HG03139 (cell line): ENCODE data around the gene MCRIP2.

ENCODE experiments used
- ATAC-seq: cut with Tn5 transposase; IDR thresholded peaks from one replicate; pipeline ENCODE4 v1.9.1; 2021; ENCODE audit not compliant: unreplicated experiment

The MCRIP2 gene

DNA sequence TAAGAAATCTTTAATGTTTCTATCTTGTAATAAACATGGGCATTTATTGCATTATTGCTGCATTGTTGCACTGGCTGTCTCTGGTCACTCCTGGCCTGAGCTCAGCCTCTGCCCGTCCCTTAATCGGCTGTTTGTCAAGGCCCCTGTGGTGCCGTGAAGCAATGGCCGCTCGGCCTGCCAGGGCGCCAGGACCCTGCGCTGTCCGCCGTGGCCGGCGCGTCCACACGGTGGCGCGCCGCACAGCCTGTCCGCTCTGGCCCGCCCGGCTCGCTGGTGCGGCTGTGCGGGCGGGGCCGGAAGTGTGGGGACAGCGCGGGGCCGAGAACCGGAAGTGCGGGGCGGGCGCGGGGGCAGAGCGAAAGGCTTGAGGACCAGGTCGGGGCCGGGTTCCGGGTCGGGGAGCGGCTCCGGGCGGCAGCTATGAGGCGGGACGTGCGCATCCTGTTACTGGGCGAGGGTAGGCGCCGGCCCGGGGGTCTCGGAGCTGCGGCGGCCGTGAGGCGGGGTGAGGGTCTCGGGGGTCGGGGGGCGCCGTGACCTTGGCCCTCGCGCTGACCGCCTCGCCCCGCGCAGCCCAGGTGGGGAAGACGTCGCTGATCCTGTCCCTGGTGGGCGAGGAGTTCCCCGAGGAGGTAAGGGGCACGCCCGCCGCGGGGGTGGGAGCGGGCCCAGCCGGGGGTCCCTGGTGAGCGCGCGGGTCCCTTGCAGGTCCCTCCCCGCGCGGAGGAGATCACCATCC is 26.3 kb downstream of the MCRIP2 start, which contains the start of gene RHOT2:
Gene RHOT2 (plus strand): TSS at position 353 of the 739 bp plus-strand sequence. CDS start 68 bp downstream, at position 421.
- peak; percentile 78 for ATAC-seq

- ATAC-seq, result no peak
These were observed 27.0 kb downstream of the MCRIP2 start for GRCh38 chr16:668519-669171.

DNA sequence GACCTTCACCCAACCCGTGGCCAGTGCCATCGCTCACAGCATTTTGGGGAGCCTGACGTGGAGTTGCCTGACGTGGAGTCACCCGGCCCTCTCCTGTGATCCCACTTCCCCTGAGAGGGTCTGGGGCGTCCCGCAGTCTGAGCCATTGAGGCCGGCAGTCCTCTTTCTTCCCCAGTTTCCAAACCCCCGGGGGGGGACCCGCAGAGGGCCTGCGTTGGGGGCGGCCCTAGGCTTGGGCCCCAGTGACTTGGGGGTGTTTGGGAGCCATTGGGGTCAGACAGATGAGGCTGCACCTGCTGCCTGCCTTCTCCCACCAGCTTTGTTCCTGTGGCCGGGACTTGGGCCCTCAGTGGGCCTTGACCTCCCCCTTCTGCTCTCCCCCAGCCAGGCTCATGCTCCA is 28.0 kb downstream of the MCRIP2 start:
- no peak for ATAC-seq

GRCh38 chr16:670485-671352 is 29.1 kb downstream of the MCRIP2 start:
- no peak for ATAC-seq

DNA sequence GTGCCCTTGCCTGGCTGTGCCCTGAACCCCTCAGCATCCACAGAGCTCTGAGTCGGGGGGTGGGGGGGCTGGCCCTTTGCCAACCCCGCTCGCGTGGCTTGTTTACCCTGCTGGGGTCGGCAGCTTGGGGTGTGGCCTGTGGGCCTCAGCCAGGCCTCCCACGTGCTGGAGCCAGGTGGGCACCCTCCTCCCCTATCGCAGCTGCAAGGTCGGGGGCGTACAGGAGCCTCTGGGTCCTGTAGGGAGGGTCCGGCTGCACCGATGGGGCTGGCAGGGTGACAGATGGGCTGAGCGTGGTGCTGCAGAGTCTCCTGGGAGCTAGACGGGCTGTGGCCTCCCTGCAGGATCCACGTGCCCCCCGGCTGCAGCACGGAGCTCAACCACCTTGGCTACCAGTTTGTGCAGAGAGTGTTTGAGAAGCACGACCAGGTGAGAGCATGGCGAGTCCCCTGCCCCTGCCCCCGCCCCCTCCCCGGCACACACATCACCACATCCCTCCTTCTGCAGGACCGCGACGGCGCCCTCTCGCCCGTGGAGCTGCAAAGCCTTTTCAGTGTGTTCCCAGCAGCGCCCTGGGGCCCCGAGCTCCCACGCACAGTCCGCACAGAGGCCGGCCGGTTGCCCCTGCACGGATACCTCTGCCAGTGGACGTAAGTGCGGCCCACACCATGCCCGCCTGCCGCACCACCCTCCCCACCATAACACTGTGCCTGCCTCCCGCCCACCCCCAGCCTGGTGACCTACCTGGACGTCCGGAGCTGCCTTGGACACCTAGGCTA is 29.9 kb downstream of the MCRIP2 start:
- ATAC-seq, result no peak

DNA sequence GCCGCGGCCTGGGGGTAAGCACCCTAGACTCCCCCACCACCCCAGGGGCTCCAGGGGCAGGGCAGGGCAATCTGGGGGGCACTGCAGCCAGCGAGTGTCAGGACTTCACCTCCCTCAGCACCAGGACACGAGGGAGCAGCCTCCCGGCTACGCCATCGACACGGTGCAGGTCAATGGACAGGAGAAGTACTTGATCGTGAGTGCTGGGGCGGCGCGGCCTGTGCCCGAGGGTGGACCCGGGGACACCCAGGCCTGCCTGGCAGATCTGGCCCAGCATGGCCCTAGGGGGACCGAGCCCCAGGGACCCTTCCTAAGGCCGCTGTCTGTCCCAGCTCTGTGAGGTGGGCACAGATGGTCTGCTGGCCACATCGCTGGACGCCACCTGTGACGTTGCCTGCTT is 30.7 kb downstream of the MCRIP2 start:
- ATAC-seq, result no peak

- ATAC-seq, result no peak
These were observed 31.2 kb downstream of the MCRIP2 start for GRCh38 chr16:672851-673250.

DNA sequence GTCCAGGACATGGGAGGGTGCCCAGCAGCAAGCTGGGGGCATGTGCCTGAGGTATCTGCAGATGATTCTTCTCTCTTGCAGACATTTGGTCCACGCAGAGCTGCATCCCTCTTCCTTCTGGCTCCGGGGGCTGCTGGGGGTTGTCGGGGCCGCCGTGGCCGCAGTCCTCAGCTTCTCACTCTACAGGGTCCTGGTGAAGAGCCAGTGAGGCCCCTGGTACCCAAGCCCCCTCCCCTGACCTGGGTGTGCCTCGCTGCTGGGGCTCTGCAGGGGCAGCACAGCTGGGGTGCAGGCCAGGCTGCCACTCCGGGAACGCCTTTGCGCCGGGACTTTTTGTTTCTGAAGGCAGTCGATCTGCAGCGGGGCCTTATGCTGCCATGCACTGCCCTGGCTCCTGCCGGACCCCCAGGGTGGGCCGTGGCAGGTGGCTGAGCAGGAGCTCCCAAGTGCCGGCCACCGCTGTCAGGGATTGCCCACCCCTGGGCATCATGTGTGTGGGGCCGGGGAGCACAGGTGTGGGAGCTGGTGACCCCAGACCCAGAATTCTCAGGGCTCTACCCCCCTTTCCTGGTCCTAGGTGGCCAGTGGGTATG is 31.9 kb downstream of the MCRIP2 start:
- no peak for ATAC-seq

- ATAC-seq, result no peak
These were observed 32.7 kb downstream of the MCRIP2 start for GRCh38 chr16:674214-674881.

DNA sequence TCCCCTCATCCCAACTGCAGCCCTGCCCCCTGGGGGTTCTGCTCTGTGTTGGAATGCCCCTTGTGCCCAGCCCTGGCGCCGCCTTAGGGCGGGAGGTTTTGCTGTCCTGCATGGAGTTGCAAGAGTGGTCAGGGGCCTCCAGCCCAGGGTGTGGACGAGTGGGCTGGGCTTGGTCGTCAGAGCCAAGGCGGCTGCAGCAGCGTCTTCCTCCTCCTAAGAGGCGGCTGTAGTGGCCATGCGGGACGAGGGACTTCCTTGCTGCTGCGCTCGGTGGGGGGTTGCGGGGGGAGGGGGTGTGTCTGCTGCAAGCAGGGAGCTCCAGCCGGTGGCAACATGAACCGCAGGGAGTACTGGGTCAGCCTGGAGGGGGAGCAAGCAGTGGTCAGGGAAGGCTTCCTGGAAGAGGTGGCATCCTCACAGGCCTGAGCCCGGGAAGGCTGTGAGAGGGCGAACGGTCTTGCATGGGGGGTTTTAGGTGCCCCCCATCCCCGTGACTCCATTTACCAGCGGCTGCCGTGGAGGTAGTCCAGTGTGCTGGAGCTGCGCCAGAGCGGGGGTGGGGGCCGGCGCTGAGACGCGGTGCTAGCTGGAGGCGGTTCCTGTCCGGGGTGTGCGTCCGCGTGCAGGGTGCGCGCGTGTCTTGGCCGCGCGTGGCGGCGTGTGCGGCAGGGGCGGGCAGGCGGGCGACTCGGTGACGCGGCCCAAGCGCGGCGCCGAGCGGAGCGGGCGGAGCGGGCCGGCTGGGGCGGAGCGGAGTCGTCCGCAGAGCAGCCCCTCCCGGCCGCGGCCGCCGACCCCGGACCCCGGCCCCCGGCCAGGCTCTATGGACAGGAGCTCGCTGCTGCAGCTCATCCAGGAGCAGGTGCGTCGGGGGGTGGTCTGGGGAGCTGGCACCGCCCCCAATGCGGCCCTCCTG is 33.6 kb downstream of the MCRIP2 start, which contains the start of gene RHBDL1:
Gene RHBDL1 (plus strand): TSS at position 704 of the 916 bp plus-strand sequence. CDS start 120 bp downstream, at position 824.
- no peak for ATAC-seq

- ATAC-seq, result no peak
These were observed 34.4 kb downstream of the MCRIP2 start for GRCh38 chr16:675884-676564.

- no peak for ATAC-seq
These were observed 34.9 kb downstream of the MCRIP2 start for GRCh38 chr16:676565-676902.

DNA sequence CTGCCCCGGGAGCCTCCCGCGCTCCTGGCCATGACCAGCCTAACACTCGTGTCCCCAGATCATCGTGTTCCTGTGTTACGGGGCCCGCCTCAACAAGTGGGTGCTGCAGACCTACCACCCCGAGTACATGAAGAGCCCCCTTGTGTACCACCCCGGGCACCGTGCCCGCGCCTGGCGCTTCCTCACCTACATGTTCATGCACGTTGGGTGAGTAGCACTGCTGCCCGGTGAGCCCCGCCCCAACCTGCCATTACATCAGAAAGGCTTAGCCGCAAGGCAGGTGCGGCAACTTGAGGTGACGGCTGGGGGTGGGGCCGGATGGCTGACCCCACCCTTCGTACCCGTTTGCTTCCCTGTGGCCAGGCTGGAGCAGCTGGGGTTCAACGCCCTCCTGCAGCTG is 35.3 kb downstream of the MCRIP2 start:
- ATAC-seq, result no peak

DNA sequence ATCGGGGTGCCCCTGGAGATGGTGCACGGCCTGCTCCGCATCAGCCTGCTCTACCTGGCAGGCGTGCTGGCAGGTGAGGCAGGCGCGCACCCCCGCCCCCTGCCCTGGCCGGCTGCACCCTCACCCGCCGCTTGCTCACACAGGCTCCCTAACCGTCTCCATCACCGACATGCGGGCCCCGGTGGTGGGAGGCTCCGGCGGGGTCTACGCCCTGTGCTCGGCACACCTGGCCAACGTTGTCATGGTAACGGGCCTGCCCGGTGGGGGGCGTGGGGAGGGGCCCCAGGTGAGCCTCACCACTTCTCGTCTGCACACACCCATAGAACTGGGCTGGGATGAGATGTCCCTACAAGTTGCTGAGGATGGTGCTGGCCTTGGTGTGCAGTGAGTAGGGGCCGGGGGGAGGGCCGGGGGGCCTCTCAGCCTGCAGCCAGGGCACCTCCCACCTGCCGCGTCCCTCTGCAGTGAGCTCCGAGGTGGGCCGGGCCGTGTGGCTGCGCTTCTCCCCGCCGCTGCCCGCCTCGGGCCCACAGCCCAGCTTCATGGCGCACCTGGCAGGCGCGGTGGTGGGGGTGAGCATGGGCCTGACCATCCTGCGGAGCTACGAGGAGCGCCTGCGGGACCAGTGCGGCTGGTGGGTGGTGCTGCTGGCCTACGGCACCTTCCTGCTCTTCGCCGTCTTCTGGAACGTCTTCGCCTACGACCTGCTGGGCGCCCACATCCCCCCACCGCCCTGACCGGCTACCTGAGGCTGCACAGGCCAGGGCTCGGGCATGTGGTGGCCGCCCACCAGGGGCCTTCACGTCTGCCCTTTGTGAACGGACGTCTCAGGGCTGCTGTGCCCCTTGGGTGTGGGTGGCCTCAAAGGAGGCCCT is 35.9 kb downstream of the MCRIP2 start:
- ATAC-seq, result no peak

GRCh38 chr16:678209-678857 is 36.7 kb downstream of the MCRIP2 start:
- no peak for ATAC-seq

GRCh38 chr16:678858-679813 is 37.5 kb downstream of the MCRIP2 start:
- no peak for ATAC-seq
